Activated CD8-positive, alpha-beta memory T cell treated with anti-CD3 and anti-CD28 coated beads for 4 hours (primary cell): ENCODE measurements around the gene NELFA.

ENCODE experiments used
- DNase-seq, 2 donors: peaks; one replicate each; pipeline ENCODE4 v3.0.0-alpha.2; 2020; ENCODE audit warnings: low read depth in 2 of 2

The NELFA gene

GRCh38 chr4:2008921-2009650, at the start of gene NELFA:
TSS of gene NELFA (minus strand) at chr4:2008974. CDS start at chr4:2008959, 15 bp downstream.
- DNase-seq = peak; percentile 90 to 92

DNA sequence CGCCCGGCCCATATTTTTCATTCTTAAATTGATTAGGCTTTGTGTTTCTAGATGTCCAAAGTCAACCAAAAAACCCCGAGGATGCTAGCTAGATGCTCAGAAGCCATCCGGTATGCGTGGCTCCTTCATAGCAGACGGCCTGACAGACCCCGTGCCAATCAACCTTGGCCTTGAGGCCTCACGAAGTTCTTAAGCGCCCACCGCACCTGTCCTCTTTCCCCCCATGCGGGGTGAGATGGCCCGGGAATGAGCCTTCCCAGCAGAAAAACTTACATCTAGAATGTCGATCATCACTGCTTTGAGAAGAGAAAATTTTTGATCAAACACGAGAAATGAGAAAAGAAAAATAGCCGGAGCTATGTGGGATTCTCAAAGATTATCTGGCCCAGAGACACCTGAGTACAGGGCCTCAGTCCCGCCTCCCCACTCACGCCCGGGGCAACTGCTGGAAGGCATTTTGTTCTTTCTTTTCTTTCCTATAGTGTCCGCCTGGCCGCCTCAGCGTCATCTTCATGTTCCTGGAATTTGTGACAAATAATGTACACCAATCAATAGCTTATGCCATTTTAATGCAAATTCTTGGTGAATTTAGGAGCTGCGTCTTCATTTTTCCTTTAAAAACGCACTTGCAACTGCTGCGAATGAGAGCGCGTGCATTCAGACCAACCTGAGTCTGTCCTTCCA, 48.8 kb upstream of the NELFA start:
- no peak for DNase-seq

GRCh38 chr4:2054217-2054616, 45.4 kb upstream of the NELFA start:
- DNase-seq = no peak

DNA sequence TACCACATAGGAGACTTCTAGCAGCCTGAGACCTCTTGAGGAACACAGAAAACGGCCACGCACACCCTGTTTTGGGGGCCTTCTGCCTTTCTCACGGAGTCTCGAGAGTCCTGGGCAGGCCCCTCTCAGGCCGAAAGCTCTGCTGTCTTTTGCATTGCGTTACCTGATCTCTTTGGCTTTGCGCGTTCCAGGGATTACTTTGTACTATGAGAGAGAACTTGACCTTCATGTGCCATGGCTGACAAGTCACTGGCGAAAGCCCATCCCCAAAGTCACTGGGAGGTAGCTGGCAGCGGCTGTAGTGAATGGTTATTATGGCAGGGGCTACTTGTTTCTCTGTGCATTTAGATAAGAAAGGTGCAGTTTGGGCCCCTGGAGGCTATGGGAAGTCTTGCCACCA, 42.3 kb upstream of the NELFA start:
- no peak for DNase-seq

DNA sequence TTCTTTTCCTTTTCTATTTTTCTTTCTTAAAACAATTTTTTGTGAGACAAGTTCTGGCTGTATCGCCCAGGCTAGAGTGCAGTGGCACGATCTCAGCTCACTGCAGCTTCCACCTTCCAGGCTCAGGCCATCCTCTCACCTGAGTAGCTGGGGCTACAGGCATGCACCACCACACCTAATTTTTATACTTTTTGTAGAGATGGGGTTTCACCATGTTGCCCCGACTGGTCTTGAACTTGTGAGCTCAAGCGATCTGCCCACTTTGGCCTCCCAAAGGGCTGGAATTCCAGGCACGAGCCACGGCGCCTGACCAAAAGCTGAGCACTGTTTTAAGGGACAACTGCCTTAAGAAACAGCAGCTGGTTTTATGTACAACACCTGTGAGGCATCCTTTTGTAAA, 41.0 kb upstream of the NELFA start:
- no peak for DNase-seq

DNA sequence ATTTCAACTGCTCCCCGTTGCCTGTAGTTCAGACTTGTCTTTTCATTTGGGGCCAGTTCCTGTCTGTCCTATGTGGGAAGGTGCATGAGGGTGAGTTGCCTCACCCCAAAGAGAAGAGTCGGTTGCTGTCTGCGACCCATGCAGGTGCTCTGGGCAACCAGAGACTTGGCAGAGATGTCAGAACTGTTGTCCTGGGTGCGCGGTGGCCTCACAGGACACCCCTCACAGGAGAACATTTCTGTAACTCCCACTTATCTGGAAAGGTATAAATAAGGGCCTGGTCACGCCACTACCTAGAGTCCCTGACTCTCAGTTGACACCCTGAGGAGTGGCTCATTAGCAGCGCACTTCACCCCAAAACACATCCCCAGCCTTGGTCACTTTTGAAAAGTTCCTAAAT, 40.6 kb upstream of the NELFA start:
- no peak for DNase-seq

DNA sequence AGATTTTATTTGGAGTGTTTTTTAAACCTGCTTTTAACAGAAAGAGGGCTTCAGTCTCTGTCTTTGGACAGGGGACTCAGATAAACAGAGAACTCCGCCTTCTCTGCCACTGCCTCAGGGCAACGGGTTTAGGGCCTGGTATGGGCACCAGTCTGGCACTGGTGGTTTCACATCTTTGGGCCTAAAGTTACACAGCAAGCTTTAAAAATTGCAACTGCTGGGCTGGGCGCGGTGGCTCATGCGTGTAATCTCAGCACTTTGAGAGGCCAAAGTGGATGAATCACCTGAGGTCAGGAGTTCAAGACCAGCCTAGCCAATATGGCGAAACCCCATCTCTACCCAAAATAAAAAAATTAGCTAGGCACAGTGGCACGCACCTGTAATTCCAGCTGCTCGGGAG, 40.1 kb upstream of the NELFA start:
- no peak for DNase-seq

- no peak for DNase-seq
Observed at GRCh38 chr4:2047781-2048581, 39.2 kb upstream of the NELFA start.

- DNase-seq = no peak
Observed at GRCh38 chr4:2047031-2047660, 38.4 kb upstream of the NELFA start.

DNA sequence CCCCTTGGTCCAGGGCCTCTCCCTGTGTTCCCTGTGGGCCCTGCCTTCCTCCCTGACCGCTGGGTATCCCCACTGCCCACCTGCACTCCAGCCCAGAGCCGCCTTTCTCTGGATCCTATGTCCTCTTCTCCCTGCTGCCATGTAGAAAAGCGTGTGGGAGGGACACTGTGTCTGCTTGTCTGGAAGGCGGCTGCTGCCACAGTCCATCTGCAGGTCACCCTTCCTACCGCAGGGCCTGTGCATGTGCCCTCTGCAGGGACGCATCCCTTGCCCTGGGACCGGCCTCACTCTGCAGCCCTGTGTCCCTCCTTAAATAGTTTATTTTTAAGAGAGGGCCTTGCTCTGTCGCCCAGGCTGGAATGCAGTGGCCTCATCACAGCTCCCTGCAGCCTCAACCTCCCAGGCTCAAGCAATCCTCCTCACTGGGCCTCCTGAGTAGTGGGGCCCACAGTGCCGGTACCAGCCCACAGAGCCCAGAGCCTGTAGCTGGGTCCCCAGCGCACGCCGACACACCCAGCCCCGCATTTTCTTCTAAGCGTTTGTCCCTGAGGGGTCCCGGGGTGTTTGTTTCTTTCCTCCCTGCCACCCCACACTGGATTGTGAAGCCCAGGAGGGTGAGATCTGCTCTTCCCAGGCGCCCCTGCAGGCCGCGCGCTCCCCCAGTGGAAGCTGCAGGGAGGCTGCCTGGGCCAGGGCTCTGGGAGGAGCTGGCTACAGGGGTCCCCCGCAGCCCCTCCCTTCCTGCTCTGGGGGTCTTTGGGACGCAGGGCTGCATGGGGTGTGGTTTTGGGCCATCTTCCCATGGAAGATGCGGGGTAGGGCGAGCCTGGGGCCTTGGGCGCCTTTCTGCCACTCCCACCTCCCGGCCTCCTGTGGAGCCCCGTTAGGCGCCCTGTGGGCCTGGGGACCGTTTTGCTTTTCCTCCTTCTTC, 37.5 kb upstream of the NELFA start:
- no peak for DNase-seq

- no peak for DNase-seq
Observed at GRCh38 chr4:2045518-2045951, 36.8 kb upstream of the NELFA start.

DNA sequence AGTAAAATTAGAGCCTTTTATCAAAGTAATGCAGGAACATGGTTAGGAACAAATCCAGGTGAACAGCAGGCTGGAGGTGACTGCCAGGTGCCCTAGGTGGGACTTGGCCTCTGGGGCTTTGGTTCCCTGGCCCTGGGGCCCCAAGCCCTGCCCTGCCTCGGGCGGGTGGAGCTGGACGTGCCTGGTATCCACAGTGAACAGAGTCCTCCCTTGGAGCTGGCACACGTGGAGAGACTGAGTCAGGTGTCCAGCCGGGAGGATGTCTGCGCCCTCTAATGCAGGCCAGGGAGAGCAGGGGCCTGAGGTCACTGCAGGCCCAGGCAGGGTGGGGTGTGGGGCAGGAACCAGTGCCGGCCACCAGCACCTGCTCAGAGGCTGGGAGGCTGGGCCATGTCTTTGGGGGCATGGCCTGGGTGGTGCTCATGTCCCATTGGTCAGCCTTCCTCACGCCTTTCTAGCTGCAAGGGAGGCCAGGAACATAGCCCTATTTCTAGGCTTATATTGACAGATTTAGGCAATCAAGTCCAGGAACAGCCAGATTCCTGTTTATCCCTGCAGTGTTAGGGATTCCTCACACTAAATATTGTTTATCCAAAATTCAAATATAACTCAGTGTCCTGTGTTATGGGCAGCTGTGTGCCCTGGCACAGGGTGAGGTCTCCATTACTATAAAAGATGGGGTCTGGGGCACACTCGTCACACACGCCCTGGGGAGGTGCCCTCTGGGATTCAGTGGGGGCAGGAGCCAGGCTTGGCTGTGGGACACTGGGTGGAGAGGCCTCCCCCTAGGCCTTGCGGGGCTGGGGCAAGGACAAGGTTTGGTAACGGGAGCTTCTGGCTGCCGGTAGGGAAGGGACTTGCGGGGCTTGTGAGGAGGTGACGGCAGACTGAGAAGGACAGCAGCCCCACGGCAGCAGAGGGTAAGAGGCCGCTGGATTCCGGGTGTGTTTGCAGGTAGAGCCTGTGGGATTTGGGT, 36.1 kb upstream of the NELFA start:
- no peak for DNase-seq

DNA sequence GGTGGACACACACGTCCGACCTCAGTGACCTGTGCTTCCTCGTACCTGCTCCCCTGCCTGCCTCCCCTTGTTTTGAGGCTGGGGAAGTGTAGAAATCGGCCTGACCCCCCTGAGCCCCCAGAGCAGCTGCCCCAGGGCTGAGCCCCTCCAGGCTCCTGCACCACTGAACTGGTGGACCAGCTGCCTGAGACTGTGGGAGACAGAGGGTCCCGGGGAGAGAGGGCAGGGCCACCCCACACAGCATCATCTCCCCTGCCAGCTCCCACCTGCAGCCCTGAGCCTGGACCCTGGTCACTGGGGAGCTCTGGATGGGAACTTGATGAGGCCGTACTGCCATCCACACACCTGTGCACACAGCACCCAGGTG, 35.3 kb upstream of the NELFA start:
- DNase-seq = no peak

GRCh38 chr4:2043396-2044118, 34.8 kb upstream of the NELFA start:
- no peak for DNase-seq

- no peak for DNase-seq
Observed at GRCh38 chr4:2042947-2043395, 34.2 kb upstream of the NELFA start.

- DNase-seq = no peak
Observed at GRCh38 chr4:2042204-2042946, 33.6 kb upstream of the NELFA start.

DNA sequence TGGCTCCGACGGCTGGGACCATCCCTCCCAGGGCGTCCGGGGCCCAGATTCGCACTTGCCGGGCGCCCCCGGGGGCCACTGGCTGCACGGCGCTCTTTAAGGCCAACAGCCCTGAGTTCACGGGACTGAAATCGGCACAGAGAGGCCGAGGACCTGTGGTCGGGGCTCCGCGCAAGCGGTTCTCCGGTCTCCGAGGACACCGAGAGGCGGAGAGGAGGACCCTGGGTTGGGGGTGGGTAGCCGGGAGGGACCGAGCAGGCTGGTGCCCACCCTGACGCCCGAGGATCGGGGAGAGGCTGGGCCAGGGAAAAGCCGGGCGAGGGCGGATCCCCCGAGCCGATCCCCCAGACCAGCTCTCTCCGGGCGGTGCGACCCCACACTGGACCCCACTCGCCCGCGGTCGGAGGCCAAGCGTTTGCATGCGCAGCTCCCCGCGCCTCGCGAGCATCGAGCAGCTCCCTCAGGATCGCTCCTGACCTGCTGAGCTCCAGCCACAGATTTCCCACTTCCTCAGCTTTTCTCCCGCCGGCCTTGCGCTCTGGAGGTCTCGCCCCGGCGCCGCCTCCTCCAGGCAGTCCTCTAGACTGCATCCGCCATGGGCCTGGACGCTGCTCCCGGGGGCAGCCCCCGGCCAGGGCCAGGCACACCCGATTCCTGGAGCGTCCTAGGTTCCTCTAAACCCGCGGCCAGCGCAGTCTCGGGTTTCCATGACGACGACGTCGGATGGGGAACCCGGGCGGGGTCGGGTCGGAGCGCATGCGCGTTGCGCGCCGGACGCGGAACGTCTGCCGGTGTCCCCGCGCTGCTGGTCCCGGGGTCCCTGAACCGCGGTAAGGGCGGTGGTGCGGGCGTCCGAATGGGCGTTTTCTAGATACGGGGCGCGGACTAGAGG, 32.7 kb upstream of the NELFA start:
- DNase-seq = peak; percentile 70 to 73
